NCI-H1694 treated with DMSO at 0.1 percent for 48 hours (cell line): ENCODE results near the gene OR52D1.

Experiments
- DNase-seq: peaks from one replicate; lab custom pipeline; 2025; lab: John Stamatoyannopoulos, UW

OR52D1 gene

GRCh38 chr11:5514841-5515240 lies 26.4 kb downstream of the OR52D1 start:
- DNase-seq, result no peak

GRCh38 chr11:5516599-5516998 lies 28.1 kb downstream of the OR52D1 start, which contains the start of gene UBQLNL:
Gene UBQLNL, minus strand, starts transcription at chr11:5516699. Its CDS starts 258 bp downstream, at chr11:5516441.
- DNase-seq, result no peak

GRCh38 chr11:5521540-5521939 lies 33.1 kb downstream of the OR52D1 start:
- DNase-seq, result no peak

- DNase-seq, result no peak
Measured at GRCh38 chr11:5522308-5522707, 33.8 kb downstream of the OR52D1 start.

GRCh38 chr11:5524756-5525155 lies 36.3 kb downstream of the OR52D1 start:
- no peak for DNase-seq

GRCh38 chr11:5527716-5528115 lies 39.2 kb downstream of the OR52D1 start:
- no peak for DNase-seq

- DNase-seq, result no peak
Measured at GRCh38 chr11:5528495-5528894, 40.0 kb downstream of the OR52D1 start.

GRCh38 chr11:5531053-5531831 lies 42.8 kb downstream of the OR52D1 start:
- no peak for DNase-seq

- no peak for DNase-seq
Measured at GRCh38 chr11:5534046-5534445, 45.6 kb downstream of the OR52D1 start.

- no peak for DNase-seq
Measured at GRCh38 chr11:5536482-5536881, 48.0 kb downstream of the OR52D1 start.
